ENCODE measurements around the gene RRP1. TPM values are rescaled to one million over a fixed set of nuclear protein-coding genes. Genes with fewer than 3 reads are reported as not detected.

Gene RRP1
- total RNA-seq, 2 donors from 2014 or later: 33.3 to 57.4 TPM

DNA sequence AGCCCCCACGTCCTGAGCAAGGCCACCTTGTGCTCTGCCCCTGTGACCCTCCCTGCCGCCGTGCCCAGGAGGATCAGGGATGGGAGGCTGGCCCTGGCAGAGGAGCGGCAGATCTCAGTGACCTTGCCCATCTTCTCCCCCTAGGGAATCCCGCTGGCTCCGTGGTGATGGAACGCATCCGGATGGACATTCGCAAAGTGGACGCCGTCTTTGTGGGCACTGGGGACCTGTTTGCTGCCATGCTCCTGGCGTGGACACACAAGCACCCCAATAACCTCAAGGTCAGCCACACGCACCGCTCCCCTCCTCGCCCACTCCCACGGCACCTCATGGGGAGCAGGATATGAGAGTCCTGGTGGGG lies 36.0 kb upstream of the RRP1 start:
- H3K27me3 Mint-ChIP-seq: no peaks in the 10 kb centered on the region
- no peaks in the 10 kb centered on the region for H3K4me1 Mint-ChIP-seq
- no peaks in the 10 kb centered on the region for H3K9me3 Mint-ChIP-seq
- peaks cover 50% of the 10 kb centered on the region for H3K36me3 Mint-ChIP-seq (ENCODE audit: low read depth)
- no peak overlapping the region for H3K4me3 Mint-ChIP-seq
- no peak overlapping the region for H3K27ac Mint-ChIP-seq
- ATAC-seq (replicated peaks): no peak

DNA sequence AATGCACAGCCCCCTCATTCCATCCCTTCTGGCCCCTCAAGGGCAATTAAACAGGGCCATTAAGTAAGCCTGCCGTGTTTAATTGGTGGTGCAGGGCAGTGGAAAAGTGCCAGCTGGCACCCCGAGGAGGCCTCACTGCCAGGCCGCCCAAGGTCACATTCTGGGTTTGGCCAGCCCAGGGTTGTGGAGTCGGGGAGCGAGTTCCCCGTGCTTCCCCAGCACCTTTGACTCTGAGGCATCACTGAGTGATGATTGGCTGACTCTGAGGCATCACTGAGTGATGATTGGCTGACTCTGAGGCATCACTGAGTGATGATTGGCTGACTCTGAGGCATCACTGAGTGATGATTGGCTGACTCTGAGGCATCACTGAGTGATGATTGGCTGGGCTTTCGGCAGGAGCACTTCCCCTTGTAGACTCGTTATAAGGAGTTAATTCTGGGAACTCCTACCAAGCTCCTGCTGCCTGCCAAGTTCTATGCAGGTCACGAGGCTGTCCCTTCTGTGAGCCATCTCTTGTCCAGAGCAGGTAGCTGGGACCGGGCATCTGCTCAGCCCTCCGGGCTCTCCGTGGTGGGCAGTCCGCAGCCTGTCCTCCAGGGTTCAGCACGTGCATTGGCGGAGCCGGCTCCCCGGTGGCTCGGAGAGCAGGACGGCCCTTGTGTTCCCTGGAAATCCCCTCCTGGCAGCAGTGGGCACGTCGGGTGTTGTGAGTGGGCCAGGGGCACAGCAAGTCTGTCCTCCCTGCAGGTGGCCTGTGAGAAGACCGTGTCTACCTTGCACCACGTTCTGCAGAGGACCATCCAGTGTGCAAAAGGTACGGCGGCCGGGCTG lies 34.2 kb upstream of the RRP1 start:
- H3K4me3 Mint-ChIP-seq: no peak overlapping the region

DNA sequence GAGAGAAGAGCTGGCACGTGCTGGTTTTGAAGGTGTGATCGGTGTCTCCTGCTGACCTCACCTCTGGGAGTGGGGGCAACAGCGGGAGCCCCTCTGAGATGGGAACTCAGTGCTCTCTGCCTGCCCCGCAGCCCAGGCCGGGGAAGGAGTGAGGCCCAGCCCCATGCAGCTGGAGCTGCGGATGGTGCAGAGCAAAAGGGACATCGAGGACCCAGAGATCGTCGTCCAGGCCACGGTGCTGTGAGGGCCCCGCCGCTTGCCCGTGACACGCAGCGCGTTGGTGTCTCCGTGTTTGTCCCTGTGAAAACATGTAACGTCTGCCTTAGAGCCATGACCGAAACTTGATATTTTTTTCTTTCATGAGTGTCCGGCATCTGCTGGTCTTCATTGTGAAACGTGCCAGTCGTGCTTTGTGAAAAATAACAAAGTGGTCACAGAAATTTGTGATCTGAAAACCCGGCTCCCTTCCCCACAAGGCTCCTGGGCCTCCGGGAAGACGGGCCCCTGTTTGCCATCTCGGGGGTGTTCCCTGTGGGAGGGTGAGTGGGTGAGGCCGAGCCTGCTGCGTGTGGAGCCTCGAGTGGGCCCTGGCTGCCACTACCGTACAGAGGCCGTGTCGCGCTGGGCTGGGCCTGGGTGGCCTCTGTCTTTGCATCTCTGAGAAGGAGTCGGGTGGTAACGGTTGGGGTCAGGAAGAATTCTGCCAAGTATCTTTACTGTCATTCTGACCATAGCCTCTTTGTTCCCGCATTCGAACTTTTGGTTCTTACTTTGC lies 33.4 kb upstream of the RRP1 start:
- H3K4me3 Mint-ChIP-seq: no peak overlapping the region
- no peak overlapping the region for H3K27ac Mint-ChIP-seq
- no peaks in the 10 kb centered on the region for H3K9me3 Mint-ChIP-seq
- no peaks in the 10 kb centered on the region for H3K4me1 Mint-ChIP-seq
- H3K36me3 Mint-ChIP-seq (ENCODE audit: low read depth): peaks cover 53% of the 10 kb centered on the region
- no peak for ATAC-seq (replicated peaks)
- H3K27me3 Mint-ChIP-seq: no peaks in the 10 kb centered on the region

More for the DNA sequence above, 34.2 kb upstream of the RRP1 start:
- Mint-ChIP-seq H3K27ac (no peak overlapping the region), H3K36me3 (ENCODE audit: low read depth) (peaks cover 52% of the 10 kb centered on the region), H3K9me3 (no peaks in the 10 kb centered on the region), H3K27me3 (no peaks in the 10 kb centered on the region), H3K4me1 (no peaks in the 10 kb centered on the region)
- ATAC-seq (replicated peaks): peak; percentile 49

GRCh38 chr21:43757601-43758000 lies 31.8 kb upstream of the RRP1 start:
- Mint-ChIP-seq H3K4me1 (no peaks in the 10 kb centered on the region), H3K4me3 (no peak overlapping the region), H3K27ac (no peak overlapping the region), H3K36me3 (ENCODE audit: low read depth) (peaks cover 56% of the 10 kb centered on the region), H3K9me3 (no peaks in the 10 kb centered on the region), H3K27me3 (no peaks in the 10 kb centered on the region)
- ATAC-seq (replicated peaks): no peak

DNA sequence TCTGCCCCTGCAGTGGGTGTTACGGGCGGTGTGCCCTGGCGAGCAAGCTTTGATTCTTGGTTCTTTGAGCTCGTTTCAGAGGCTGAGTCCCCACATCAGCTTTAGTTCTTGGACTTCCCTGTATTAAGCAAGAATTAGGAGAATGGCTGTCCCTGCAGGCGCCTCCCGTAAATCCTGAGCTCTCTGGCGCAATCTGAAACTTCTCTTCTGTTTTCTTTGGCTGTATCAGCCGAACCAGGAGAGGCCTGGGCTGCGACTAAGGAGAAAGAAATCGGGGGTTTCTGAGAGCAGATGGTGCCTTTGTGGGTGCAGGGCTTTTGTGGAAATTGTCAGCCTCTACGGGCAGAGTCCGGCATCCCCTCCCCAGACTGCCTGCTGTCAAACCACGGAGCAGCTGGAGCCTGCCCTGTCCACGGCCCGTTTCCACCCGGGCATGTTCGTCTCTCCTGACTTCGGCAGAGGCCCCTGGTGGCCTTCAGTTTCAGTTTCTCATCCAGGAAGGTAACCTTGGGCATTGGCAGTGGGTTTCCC lies 31.2 kb upstream of the RRP1 start:
- H3K36me3 Mint-ChIP-seq (ENCODE audit: low read depth): peaks cover 56% of the 10 kb centered on the region
- no peak overlapping the region for H3K4me3 Mint-ChIP-seq
- H3K27me3 Mint-ChIP-seq: no peaks in the 10 kb centered on the region
- no peak for ATAC-seq (replicated peaks)
- H3K9me3 Mint-ChIP-seq: no peaks in the 10 kb centered on the region
- no peaks in the 10 kb centered on the region for H3K4me1 Mint-ChIP-seq
- H3K27ac Mint-ChIP-seq: no peak overlapping the region

DNA sequence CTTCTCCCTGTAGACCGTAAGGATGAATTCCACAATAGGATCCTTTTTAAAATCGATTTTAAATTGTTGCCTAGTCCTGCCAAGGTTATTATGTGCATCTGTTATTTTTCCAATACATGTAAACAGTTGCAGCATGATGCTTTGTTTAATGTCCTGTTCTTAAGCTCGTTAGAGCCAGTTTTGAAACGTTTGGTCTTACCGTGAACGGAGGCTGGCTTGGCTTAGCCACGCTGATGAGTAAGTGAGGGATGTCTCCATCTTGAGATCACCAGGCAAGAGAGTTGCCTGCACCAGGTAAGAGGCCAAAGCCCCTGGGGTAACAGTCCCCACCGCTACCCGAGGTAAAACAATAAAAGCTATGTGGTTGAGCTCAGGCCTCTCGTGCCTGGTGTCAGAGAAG lies 30.6 kb upstream of the RRP1 start:
- no peaks in the 10 kb centered on the region for H3K4me1 Mint-ChIP-seq
- H3K36me3 Mint-ChIP-seq (ENCODE audit: low read depth): peaks cover 51% of the 10 kb centered on the region
- no peak overlapping the region for H3K27ac Mint-ChIP-seq

DNA sequence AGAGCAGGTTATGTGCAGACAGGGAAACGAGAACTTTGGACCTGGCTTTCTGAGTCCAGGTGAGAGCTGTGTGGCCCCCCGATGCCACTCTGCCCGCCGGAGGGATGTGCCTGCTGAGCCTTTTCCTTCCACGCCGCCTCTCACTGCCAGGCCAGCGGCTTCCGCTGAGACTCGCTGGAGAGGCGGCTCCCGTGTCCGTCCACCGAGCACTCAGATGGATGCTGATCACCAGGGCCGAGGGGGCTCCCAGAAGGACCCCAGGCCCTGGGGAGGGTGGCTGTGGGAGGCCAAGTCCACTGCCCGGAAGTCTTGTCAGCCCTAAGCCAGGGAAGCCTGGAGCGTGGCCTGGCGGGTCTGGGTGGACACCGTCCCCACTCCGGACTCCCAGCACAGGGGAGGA lies 29.7 kb upstream of the RRP1 start:
- Mint-ChIP-seq H3K36me3 (ENCODE audit: low read depth) (peaks cover 45% of the 10 kb centered on the region), H3K4me3 (no peak overlapping the region), H3K4me1 (no peaks in the 10 kb centered on the region), H3K27me3 (no peaks in the 10 kb centered on the region), H3K9me3 (no peaks in the 10 kb centered on the region), H3K27ac (no peak overlapping the region)
- no peak for ATAC-seq (replicated peaks)

More for the DNA sequence above, 30.6 kb upstream of the RRP1 start:
- H3K27me3 Mint-ChIP-seq: no peaks in the 10 kb centered on the region
- no peaks in the 10 kb centered on the region for H3K9me3 Mint-ChIP-seq
- H3K4me3 Mint-ChIP-seq: no peak overlapping the region
- ATAC-seq (replicated peaks): no peak

GRCh38 chr21:43760391-43760958 lies 28.9 kb upstream of the RRP1 start:
- H3K27me3 Mint-ChIP-seq: no peaks in the 10 kb centered on the region
- no peaks in the 10 kb centered on the region for H3K4me1 Mint-ChIP-seq
- no peak for ATAC-seq (replicated peaks)
- no peak overlapping the region for H3K27ac Mint-ChIP-seq
- H3K4me3 Mint-ChIP-seq: no peak overlapping the region
- peaks cover 42% of the 10 kb centered on the region for H3K36me3 Mint-ChIP-seq (ENCODE audit: low read depth)
- no peaks in the 10 kb centered on the region for H3K9me3 Mint-ChIP-seq

DNA sequence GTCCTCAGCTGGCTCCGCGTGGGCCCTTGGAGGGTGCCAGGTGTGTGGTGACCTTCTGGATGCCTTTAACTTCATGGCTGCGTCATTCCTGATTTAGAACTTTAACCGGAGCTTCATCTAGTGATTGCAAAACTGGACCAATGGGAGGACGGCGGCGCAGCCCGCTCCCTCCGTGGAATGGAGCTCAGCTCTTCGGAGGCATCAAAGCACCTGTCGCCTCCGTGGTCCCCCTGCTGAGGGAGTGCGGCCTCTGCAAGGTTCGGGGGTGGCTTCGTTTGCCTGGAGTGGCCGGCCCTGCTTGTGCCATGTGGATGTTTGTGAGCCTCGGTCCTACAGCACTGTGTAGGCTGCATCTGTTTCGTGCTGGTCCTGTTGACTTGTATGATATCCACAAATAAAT lies 27.5 kb upstream of the RRP1 start:
- no peaks in the 10 kb centered on the region for H3K4me1 Mint-ChIP-seq
- no peak for ATAC-seq (replicated peaks)
- no peaks in the 10 kb centered on the region for H3K27me3 Mint-ChIP-seq
- peaks cover 29% of the 10 kb centered on the region for H3K36me3 Mint-ChIP-seq (ENCODE audit: low read depth)
- no peak overlapping the region for H3K4me3 Mint-ChIP-seq
- H3K9me3 Mint-ChIP-seq: no peaks in the 10 kb centered on the region
- H3K27ac Mint-ChIP-seq: no peak overlapping the region

DNA sequence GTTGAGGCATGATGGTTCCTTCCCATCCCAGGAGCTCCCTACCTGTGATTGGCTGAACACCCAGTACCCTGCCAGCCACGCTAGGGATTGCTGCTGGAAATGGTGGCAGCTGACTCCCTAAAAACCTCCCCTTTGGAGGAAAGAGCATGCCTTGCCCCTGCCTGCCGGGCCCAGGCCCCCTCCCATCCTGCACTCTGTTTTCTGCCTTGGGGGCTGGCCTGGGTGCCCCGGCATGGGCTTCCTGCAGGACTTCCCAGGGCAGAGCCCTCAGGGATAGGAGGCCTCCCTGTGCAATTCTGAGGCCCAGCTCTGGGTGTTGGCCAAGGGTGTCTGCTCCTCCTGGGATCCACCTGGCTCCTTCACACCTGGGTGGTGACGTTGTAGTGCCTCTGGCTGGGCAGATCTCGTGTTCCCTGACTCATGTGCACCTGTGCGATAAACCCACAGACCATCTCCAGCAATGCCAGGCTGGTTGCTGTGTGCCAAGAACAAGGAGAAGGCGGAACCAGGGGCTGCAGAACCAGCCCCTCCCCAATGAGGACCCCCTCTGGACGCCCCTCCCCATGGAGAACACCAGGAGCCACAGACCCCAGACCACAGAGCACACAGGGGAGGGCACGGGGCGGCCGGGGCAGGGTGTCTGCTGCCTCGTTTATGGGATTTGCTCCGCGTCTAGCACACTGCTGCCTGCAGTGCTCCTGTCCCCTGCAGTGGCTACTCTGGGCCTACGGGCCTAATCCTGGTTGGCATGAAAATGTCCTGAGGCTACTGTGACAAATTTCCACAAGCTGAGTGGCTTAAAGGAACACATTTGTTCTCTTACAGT lies 26.9 kb upstream of the RRP1 start:
- Mint-ChIP-seq H3K27me3 (no peaks in the 10 kb centered on the region), H3K4me1 (no peaks in the 10 kb centered on the region), H3K9me3 (no peaks in the 10 kb centered on the region), H3K4me3 (no peak overlapping the region), H3K36me3 (ENCODE audit: low read depth) (peaks cover 29% of the 10 kb centered on the region), H3K27ac (no peak overlapping the region)
- no peak for ATAC-seq (replicated peaks)

DNA sequence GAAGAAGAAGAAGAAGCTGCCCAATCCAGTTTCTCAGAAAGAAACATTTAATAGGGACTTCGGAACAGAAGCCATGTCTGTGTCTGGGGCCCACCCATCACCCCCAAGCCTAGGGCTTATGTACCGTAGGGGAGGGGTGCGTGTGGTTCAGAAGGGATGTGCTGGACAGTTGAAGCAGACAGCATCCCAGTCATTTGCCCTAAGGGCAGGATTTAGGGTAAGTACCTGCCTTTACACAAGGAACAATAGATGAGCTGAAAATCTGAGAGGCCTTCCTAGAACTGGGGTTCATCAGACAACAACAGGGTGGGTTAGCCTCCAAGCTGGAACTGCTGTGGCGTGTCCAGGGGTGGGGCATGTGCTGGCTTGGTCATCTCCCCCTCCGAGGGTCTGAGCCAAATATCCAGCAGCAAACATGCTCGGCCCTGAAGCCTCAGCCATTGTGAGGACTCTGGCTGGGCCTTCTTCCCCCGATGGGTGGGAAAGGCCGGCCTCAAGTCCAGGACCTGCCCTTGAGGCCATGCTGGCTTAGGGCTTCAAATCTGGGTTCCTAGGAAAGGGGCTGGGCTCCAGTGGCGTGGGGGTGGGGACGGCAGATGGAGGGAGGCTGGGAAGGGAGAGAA lies 25.4 kb upstream of the RRP1 start:
- Mint-ChIP-seq H3K9me3 (no peaks in the 10 kb centered on the region), H3K27ac (no peak overlapping the region), H3K36me3 (ENCODE audit: low read depth) (peaks cover 14% of the 10 kb centered on the region), H3K4me1 (no peaks in the 10 kb centered on the region), H3K4me3 (no peak overlapping the region), H3K27me3 (no peaks in the 10 kb centered on the region)
- ATAC-seq (replicated peaks): no peak

DNA sequence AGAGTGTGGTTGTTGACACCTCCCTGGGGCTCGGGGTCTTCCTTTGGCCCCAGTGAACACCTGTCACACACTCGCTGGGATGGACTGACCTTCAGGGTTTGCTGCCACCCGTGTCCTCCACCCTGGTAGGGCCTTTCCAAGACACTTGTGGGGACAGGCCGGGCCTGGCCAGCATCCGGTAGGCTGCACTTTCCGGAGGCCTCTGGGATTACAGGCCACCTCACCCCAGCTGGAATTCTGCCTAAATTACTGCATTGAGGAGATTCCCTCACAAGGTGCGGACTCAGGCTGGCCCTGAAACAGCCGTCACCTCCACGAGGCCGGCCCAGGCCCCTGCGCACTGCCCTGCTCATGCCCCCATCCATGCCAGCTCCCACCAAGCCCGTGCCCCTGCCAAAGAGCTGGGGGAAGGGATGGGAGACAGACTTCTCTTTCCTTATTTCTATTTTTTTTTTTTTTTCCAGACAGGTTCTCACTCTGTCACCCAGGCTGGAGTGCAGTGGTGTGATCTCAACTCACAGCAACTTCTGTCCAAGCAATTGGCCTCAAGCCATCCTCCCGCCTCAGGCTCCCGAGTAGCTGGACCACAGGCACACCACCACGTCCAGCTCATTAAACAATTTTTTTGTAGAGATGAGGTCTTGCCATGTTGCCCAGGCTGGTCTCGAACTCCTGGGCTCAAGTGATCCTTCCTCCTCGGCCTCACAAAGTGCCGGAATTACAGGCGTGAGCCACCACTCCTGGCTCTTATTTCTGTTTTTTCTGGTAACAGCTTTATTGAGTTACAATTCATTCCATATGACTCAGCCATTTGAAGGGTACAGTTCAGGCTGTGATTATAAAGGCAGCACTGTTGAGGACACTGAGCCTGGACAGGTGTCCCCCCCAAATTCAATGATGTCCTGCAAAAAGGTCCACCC lies 24.5 kb upstream of the RRP1 start:
- no peak overlapping the region for H3K27ac Mint-ChIP-seq
- H3K4me1 Mint-ChIP-seq: no peaks in the 10 kb centered on the region
- no peaks in the 10 kb centered on the region for H3K9me3 Mint-ChIP-seq
- H3K4me3 Mint-ChIP-seq: no peak overlapping the region
- ATAC-seq (replicated peaks): no peak
- H3K27me3 Mint-ChIP-seq: no peaks in the 10 kb centered on the region
- peaks cover 12% of the 10 kb centered on the region for H3K36me3 Mint-ChIP-seq (ENCODE audit: low read depth)
